Testis (tissue), 2 donors: Measurements from ENCODE around the gene ALG13.

Source experiments
- POLR2A ChIP-seq: fragments of 450-650 bp; IDR thresholded peaks from one replicate; pipeline ENCODE4 v1.6.1; 2017; ENCODE audit warnings: antibody characterized with exemption, mild to moderate bottlenecking, moderate library complexity
- TF ChIP-seq, protein P1 (sequence below), 3 experiments: fragments of 450-650 bp in 2 of 3; fragments of 200-600 bp in 1 of 3; sonication (generic) in 1 of 3; IDR thresholded peaks; one replicate each; pipeline ENCODE4 v1.5.1; 2016 to 2019; ENCODE audit warnings: antibody characterized with exemption in 3 of 3, mild to moderate bottlenecking in 2 of 3, moderate library complexity in 1 of 3

DNA sequence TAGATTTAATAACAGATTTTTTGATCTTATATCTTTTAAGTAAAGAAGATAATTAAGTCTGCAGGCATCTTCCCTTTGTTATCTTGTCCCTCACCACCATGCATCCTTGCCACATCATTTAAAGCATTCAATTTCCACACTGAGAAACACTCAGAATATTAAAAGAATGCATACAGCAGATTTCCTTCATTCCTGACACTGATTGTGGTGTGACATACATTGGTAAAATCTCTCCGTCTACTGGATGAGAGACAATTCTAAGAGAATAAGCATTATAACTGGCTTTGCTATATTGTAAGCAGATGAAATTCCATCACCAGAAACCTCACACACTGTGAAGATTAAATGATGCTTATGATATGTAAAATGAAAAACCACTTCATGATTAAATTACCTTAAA, 97.6 kb downstream of the ALG13 start:
- TF ChIP-seq, protein P1, sequence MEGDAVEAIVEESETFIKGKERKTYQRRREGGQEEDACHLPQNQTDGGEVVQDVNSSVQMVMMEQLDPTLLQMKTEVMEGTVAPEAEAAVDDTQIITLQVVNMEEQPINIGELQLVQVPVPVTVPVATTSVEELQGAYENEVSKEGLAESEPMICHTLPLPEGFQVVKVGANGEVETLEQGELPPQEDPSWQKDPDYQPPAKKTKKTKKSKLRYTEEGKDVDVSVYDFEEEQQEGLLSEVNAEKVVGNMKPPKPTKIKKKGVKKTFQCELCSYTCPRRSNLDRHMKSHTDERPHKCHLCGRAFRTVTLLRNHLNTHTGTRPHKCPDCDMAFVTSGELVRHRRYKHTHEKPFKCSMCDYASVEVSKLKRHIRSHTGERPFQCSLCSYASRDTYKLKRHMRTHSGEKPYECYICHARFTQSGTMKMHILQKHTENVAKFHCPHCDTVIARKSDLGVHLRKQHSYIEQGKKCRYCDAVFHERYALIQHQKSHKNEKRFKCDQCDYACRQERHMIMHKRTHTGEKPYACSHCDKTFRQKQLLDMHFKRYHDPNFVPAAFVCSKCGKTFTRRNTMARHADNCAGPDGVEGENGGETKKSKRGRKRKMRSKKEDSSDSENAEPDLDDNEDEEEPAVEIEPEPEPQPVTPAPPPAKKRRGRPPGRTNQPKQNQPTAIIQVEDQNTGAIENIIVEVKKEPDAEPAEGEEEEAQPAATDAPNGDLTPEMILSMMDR (IDR thresholded peaks at IDR 0.05): no peak
- TF ChIP-seq POLR2A: no peak
